ENCODE results near the gene MAP3K1. TPM values are rescaled to one million over a fixed set of nuclear protein-coding genes. Genes with fewer than 3 reads are reported as not detected.
A peak's percentile ranks its signal among the peaks of the same experiment; 100 is the strongest.

The MAP3K1 gene
- total RNA-seq, 2 donors from 2014 or later: 8.9 to 19.0 TPM

DNA sequence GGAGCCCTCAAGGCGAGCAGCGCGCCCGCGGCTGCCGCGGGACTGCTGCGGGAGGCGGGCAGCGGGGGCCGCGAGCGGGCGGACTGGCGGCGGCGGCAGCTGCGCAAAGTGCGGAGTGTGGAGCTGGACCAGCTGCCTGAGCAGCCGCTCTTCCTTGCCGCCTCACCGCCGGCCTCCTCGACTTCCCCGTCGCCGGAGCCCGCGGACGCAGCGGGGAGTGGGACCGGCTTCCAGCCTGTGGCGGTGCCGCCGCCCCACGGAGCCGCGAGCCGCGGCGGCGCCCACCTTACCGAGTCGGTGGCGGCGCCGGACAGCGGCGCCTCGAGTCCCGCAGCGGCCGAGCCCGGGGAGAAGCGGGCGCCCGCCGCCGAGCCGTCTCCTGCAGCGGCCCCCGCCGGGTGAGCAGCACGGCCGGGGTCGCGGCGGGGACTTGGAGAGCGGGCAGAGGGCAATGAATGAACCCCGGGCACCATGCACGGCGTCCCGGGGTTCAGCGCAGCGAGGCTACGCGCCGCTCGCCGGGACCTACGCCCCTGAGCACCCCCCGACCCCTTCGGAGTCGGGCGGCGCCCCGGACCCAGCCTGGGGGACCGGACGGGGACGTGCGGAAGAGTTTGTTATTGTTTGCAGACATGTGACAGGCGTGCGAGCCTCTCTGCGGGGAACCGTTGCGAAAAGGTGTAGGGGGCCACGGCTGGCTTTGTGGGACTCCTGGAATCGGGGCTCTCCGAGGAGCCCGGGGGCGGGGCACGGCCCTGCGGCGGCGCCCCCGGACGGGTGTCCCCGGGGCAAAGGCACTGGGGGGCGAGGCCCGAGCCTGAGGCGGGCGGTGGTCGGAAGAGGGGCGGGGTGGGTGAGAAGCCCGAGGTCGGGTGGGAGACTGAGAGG, 553 bp downstream of the MAP3K1 start:
- no peak for DNase-seq (ENCODE audit: low spot score)
- peak; percentile 30 for ATAC-seq (ENCODE audit: insufficient number of reproducible peaks, low FRiP score, low read depth)
- H3K4me3 ChIP-seq: peak overlapping the region; percentile 95
- TF ChIP-seq, protein P1, sequence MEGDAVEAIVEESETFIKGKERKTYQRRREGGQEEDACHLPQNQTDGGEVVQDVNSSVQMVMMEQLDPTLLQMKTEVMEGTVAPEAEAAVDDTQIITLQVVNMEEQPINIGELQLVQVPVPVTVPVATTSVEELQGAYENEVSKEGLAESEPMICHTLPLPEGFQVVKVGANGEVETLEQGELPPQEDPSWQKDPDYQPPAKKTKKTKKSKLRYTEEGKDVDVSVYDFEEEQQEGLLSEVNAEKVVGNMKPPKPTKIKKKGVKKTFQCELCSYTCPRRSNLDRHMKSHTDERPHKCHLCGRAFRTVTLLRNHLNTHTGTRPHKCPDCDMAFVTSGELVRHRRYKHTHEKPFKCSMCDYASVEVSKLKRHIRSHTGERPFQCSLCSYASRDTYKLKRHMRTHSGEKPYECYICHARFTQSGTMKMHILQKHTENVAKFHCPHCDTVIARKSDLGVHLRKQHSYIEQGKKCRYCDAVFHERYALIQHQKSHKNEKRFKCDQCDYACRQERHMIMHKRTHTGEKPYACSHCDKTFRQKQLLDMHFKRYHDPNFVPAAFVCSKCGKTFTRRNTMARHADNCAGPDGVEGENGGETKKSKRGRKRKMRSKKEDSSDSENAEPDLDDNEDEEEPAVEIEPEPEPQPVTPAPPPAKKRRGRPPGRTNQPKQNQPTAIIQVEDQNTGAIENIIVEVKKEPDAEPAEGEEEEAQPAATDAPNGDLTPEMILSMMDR (IDR thresholded peaks at IDR 0.05): no peak
- no peaks in the 10 kb centered on the region for H3K36me3 ChIP-seq
- H3K4me1 ChIP-seq (ENCODE audit: control insufficient read depth in 1 of 2, low read depth in 2 of 2): peaks cover 16 to 36% of the 10 kb centered on the region in 2 donors
- peak overlapping the region; percentile 84 to 89 for H3K27ac ChIP-seq
- H3K9me3 ChIP-seq: no peaks in the 10 kb centered on the region
- H3K27me3 ChIP-seq (replicated peaks; ENCODE audit: insufficient read depth): no peaks in the 10 kb centered on the region

DNA sequence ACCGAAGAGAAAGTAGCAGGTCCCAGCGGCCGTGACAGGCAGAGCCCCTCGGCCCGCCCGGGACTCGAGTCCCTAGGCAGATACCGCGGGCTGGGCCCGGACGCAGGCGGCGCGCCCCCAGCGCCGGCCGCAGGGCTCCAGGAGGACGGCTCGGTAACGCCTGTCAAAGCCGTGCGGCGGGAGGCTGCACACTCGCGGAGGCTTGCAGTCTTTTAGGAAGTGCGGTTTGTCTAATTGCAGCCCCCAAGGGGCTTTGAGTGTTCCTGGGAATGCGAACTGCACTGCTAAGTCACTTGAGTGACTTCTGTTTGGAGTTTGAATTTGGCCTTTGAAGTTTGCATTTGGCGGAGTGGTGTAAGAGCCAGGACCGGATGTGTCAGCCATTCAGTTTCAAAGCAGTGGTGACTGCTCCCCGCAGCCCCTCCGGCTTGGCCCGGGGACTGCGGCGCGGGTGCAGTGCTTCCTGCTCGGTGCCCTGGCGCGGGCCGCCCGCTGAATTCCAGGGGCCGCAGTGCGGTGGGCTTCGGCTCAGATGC, 1.3 kb downstream of the MAP3K1 start:
- TF ChIP-seq, protein P1 (IDR thresholded peaks at IDR 0.05): no peak
- peak overlapping the region; percentile 84 to 89 for H3K27ac ChIP-seq
- peak overlapping the region; percentile 95 for H3K4me3 ChIP-seq
- ATAC-seq (ENCODE audit: insufficient number of reproducible peaks, low FRiP score, low read depth) (no peak), DNase-seq (ENCODE audit: low spot score) (no peak)
- no peaks in the 10 kb centered on the region for H3K36me3 ChIP-seq
- H3K27me3 ChIP-seq (replicated peaks; ENCODE audit: insufficient read depth): no peaks in the 10 kb centered on the region
- no peaks in the 10 kb centered on the region for H3K9me3 ChIP-seq
- peaks cover 16 to 37% of the 10 kb centered on the region in 2 donors for H3K4me1 ChIP-seq (ENCODE audit: control insufficient read depth in 1 of 2, low read depth in 2 of 2)

DNA sequence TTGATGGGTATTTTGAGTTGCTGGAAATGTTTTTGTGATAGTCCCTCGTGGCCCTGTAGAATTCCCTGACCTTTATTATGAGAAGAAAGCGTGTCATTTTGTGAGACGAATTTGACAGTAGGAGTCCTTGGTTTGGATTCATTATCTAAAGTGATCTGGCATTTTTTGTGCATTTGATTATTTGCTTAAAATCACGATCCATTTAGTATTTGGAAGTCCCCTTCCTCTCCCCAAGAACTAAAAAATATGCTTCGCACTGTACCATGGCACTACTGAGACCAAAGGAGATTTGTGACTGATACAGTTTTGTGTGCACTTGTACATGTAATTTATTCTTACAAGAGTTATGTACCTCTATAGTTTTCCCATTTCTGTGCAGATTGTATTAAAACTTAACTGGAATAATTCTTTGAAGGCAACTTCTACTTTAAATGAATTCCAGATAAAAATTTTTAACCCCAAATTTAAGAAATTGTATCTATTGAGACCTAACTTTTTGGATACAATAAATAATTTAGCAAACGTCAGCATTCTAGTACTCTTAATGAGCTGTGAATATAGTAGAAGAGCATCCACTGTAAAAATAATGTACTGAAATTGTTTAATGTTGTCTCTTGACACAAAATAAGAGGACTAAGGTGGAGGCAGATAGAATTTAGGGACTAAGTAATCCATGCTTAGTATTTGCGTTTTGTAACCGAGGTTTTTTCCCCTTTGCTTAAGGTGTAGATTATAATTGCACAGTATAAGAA, 2.1 kb downstream of the MAP3K1 start:
- ATAC-seq (ENCODE audit: insufficient number of reproducible peaks, low FRiP score, low read depth) (no peak), DNase-seq (ENCODE audit: low spot score) (no peak)
- no peaks in the 10 kb centered on the region for H3K36me3 ChIP-seq
- TF ChIP-seq, protein P1 (IDR thresholded peaks at IDR 0.05): no peak
- H3K27ac ChIP-seq: peak overlapping the region; percentile 84 to 89
- peaks cover 16 to 43% of the 10 kb centered on the region in 2 donors for H3K4me1 ChIP-seq (ENCODE audit: control insufficient read depth in 1 of 2, low read depth in 2 of 2)
- H3K4me3 ChIP-seq: peak overlapping the region; percentile 95
- H3K27me3 ChIP-seq (replicated peaks; ENCODE audit: insufficient read depth): no peaks in the 10 kb centered on the region
- H3K9me3 ChIP-seq: no peaks in the 10 kb centered on the region

DNA sequence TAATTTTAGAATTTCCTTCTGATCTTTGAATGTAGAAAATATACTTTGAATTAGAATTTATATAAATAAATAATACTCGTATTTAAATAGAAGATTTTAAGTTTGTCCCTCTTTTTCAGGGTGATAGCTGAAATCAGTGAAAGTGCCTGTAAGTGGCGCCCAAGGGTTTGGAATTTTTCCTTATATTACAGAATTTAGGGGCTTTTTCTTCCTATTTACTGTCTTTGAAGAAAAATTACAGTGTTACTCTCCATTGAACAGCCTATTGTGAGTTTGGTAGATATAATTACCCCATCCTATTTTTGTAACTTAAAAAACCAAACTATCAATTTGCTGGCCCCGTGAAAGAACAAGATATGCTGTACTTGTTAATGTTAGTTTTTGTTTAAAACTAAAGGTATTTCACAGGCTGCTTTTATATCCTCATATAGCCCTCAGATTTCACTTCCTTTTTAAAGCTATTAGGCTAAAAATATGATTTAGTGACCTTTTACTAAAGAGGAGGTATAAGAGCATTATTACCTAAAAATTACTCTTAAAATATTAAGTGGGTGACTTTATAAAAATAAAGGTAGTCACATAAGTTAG, 3.2 kb downstream of the MAP3K1 start:
- ATAC-seq (ENCODE audit: insufficient number of reproducible peaks, low FRiP score, low read depth): no peak
- DNase-seq (ENCODE audit: low spot score): no peak
- Histone ChIP-seq H3K36me3 (no peaks in the 10 kb centered on the region), H3K27me3 (replicated peaks; ENCODE audit: insufficient read depth) (no peaks in the 10 kb centered on the region), H3K27ac (no peak overlapping the region), H3K4me1 (ENCODE audit: control insufficient read depth in 1 of 2, low read depth in 2 of 2) (peaks cover 19 to 51% of the 10 kb centered on the region in 2 donors), H3K9me3 (no peaks in the 10 kb centered on the region), H3K4me3 (peak overlapping the region; percentile 51)
- TF ChIP-seq, protein P1 (IDR thresholded peaks at IDR 0.05): no peak

Data from thoracic aorta (tissue), 2 donors.